A673 (cell line): ENCODE measurements around the gene HMGN4. TPM values are rescaled to one million over a fixed set of nuclear protein-coding genes. Genes with fewer than 3 reads are reported as not detected.

Experiments used
- BruUV-seq: library from RNA; stranded (reverse); fragments of 400-500 nt; replicated peaks from 2 replicates; lab custom pipeline; 2021; lab: Mats Ljungman, UMichigan
- CTCF ChIA-PET: fragments of 300-600 bp; sonication (Branson Sonifier 250); formaldehyde crosslinking; loops from one replicate; lab custom pipeline; 2022; ENCODE audit warnings: antibody characterized with exemption; lab: Charles Lee
- POLR2A ChIA-PET: fragments of 300-600 bp; sonication (Branson Sonifier 250); formaldehyde crosslinking; loops from one replicate; lab custom pipeline; 2022; ENCODE audit warnings: antibody characterized with exemption; ENCODE audit not compliant: low non-redundant PET; lab: Charles Lee
- DNase-seq: peaks from one replicate; pipeline ENCODE4 v3.0.0-alpha.2; 2015; ENCODE audit warnings: low spot score
- H3K27ac ChIP-seq: fragments of 200-600 bp; sonication (generic); 2 replicates; pipeline ENCODE4 v1.5.1; 2016; ENCODE audit warnings: mixed run types, low read depth, mild to moderate bottlenecking, mixed read lengths, antibody characterized with exemption, low read length; ENCODE audit not compliant: poor library complexity, severe bottlenecking
- H3K27me3 ChIP-seq: fragments of 200-600 bp; sonication (generic); replicated peaks from 2 replicates; pipeline ENCODE4 v1.6.1; 2017; ENCODE audit warnings: mixed run types, low read depth, mild to moderate bottlenecking, mixed read lengths, antibody characterized with exemption, low read length; ENCODE audit not compliant: insufficient read depth, poor library complexity
- H3K36me3 ChIP-seq: fragments of 200-600 bp; sonication (generic); 2 replicates; pipeline ENCODE4 v1.6.1; 2016; ENCODE audit warnings: mixed run types, mild to moderate bottlenecking, mixed read lengths, antibody characterized with exemption, low read length; ENCODE audit not compliant: insufficient read depth, poor library complexity, severe bottlenecking
- H3K4me1 ChIP-seq: fragments of 200-600 bp; sonication (generic); 2 replicates; pipeline ENCODE4 v1.6.1; 2017; ENCODE audit warnings: mixed run types, mild to moderate bottlenecking, mixed read lengths, antibody characterized with exemption, low read length; ENCODE audit not compliant: insufficient read depth, poor library complexity, severe bottlenecking
- H3K4me3 ChIP-seq: fragments of 200-600 bp; sonication (generic); 2 replicates; pipeline ENCODE4 v1.5.1; 2016; ENCODE audit warnings: low read depth, mixed run types, mild to moderate bottlenecking, mixed read lengths, low read length; ENCODE audit not compliant: poor library complexity, severe bottlenecking
- H3K9me3 ChIP-seq: fragments of 200-600 bp; sonication (generic); 2 replicates; pipeline ENCODE4 v1.6.1; 2016; ENCODE audit warnings: mixed run types, low read depth, mild to moderate bottlenecking, mixed read lengths, antibody characterized with exemption, low read length; ENCODE audit not compliant: poor library complexity, severe bottlenecking
- CTCF ChIP-seq: fragments of 300-800, 200-600 bp; sonication (generic); conservative IDR thresholded peaks from 2 replicates; pipeline ENCODE4 v1.5.1; 2017; ENCODE audit warnings: low read depth, mild to moderate bottlenecking, antibody characterized with exemption, low read length, moderate library complexity, mixed read lengths
- EZH2 ChIP-seq: fragments of 200-600 bp; sonication (generic); IDR thresholded peaks from 2 replicates; pipeline ENCODE4 v1.6.1; 2017; ENCODE audit warnings: borderline replicate concordance, low read depth, mild to moderate bottlenecking, mixed read lengths, antibody characterized with exemption, low read length; ENCODE audit not compliant: poor library complexity, severe bottlenecking
- intact Hi-C: fragments of 100-400 bp; cut with micrococcal nuclease; formaldehyde crosslinking; loops from one replicate; pipeline ENCODE4 v1.10.0; 2022; ENCODE audit not compliant: unreplicated experiment
- total RNA-seq: library from RNA; stranded (reverse); gene quantifications from 2 replicates; pipeline ENCODE4 v1.2.3, GENCODE V29; 2021

HMGN4 gene
- total RNA-seq, 1 experiment from 2014 or later = 58.6 TPM

GRCh38 chr6:26533532-26533931, 4.6 kb upstream of the HMGN4 start:
- intact Hi-C loops = no loop called here
- CTCF ChIA-PET = interaction anchor here (0.5 to 1.4 kb wide), 2 partner anchors 192 to 357 kb away, joined by 4 to 10 read pairs; no protein-coding TSS in a partner anchor
- DNase-seq = no peak
- Histone ChIP-seq H3K36me3 (no peaks in the 10 kb centered on the region), H3K9me3 (no peaks in the 10 kb centered on the region), H3K27me3 (no peaks in the 10 kb centered on the region), H3K4me1 (peaks cover 28% of the 10 kb centered on the region), H3K27ac (peak overlapping the region; percentile 93), H3K4me3 (peak overlapping the region; percentile 64)
- BruUV-seq = no TSS peak
- TF ChIP-seq EZH2 = no peak
- no peak for TF ChIP-seq CTCF
- POLR2A ChIA-PET = interaction anchor here (0.5 to 1.0 kb wide), 3 partner anchors 8 to 204 kb away, joined by 3 to 12 read pairs (median 6); no protein-coding TSS in a partner anchor

- POLR2A ChIA-PET = no interaction called here
- DNase-seq = peak; percentile 21
- H3K27me3 ChIP-seq = no peaks in the 10 kb centered on the region
- peaks cover 32% of the 10 kb centered on the region for H3K4me1 ChIP-seq
- H3K9me3 ChIP-seq = no peaks in the 10 kb centered on the region
- H3K4me3 ChIP-seq = no peak overlapping the region
- H3K27ac ChIP-seq = peak overlapping the region; percentile 43
- CTCF ChIA-PET = interaction anchor here (0.6 to 1.2 kb wide), 2 partner anchors 133 to 193 kb away, joined by 4 to 15 read pairs; no protein-coding TSS in a partner anchor
- TF ChIP-seq EZH2 = no peak
- TF ChIP-seq CTCF = no peak
- no peaks in the 10 kb centered on the region for H3K36me3 ChIP-seq
- intact Hi-C loops = loop anchor here (5.0 kb wide), 1 partner anchor 203 kb away; no protein-coding TSS in a partner anchor
- no TSS peak for BruUV-seq
Measured at GRCh38 chr6:26534681-26535465, 3.3 kb upstream of the HMGN4 start.

- Histone ChIP-seq H3K36me3 (peaks cover 4% of the 10 kb centered on the region), H3K27ac (peak overlapping the region; percentile 86), H3K9me3 (no peaks in the 10 kb centered on the region), H3K4me3 (peak overlapping the region; percentile 83), H3K27me3 (no peaks in the 10 kb centered on the region), H3K4me1 (peaks cover 32% of the 10 kb centered on the region)
- ChIA-PET CTCF (interaction anchor here (0.6 to 1.6 kb wide), 2 partner anchors 195 to 214 kb away, joined by 3 to 6 read pairs; no protein-coding TSS in a partner anchor), POLR2A (interaction anchor here (0.6 kb wide), 1 partner anchor 265 kb away, joined by 3 read pairs; a partner anchor contains a TSS)
- TF ChIP-seq EZH2 (no peak), CTCF (no peak)
- intact Hi-C loops = loop anchor here (1.0 to 5.0 kb wide), 4 partner anchors 17 to 225 kb away; no protein-coding TSS in a partner anchor
- no TSS peak for BruUV-seq
- DNase-seq = peak; percentile 72
Measured at GRCh38 chr6:26536571-26537159, 1.5 kb upstream of the HMGN4 start.
